H9 (cell line): Measurements from ENCODE around the gene MRFAP1. TPM values are rescaled to one million over a fixed set of nuclear protein-coding genes. Genes with fewer than 3 reads are reported as not detected.

Source experiments
- DNase-seq: peaks from one replicate; pipeline ENCODE4 v3.0.0-alpha.2; 2017
- H2AFZ ChIP-seq: one replicate; pipeline ENCODE4 v1.6.1; 2013; ENCODE audit warnings: mild to moderate bottlenecking, low read length, control low read depth, moderate library complexity
- H2AK5ac ChIP-seq: 2 replicates; pipeline ENCODE4 v1.6.1; 2013; ENCODE audit warnings: low read length, control low read depth, mixed read lengths; ENCODE audit not compliant: insufficient read length
- H2BK120ac ChIP-seq: one replicate; pipeline ENCODE4 v1.6.1; 2013; ENCODE audit warnings: low read depth, mild to moderate bottlenecking, low read length, control low read depth, inconsistent platforms; ENCODE audit not compliant: poor library complexity, severe bottlenecking
- H2BK12ac ChIP-seq: 2 replicates; pipeline ENCODE4 v1.6.1; 2013; ENCODE audit warnings: low read length, control low read depth, mixed read lengths, low read depth; ENCODE audit not compliant: insufficient read length
- H2BK15ac ChIP-seq: 2 replicates; pipeline ENCODE4 v1.6.1; 2013; ENCODE audit warnings: low read depth, low read length, control low read depth
- H2BK20ac ChIP-seq: one replicate; pipeline ENCODE4 v1.6.1; 2013; ENCODE audit warnings: low read depth, mild to moderate bottlenecking, low read length, control low read depth, inconsistent platforms; ENCODE audit not compliant: poor library complexity, severe bottlenecking
- H2BK5ac ChIP-seq: 2 replicates; pipeline ENCODE4 v1.6.1; 2013; ENCODE audit warnings: low read length, control low read depth, mixed read lengths; ENCODE audit not compliant: insufficient read length
- H3K14ac ChIP-seq: 2 replicates; pipeline ENCODE4 v1.6.1; 2013; ENCODE audit warnings: low read length, control low read depth; ENCODE audit not compliant: insufficient read depth
- H3K18ac ChIP-seq: 2 replicates; pipeline ENCODE4 v1.6.1; 2013; ENCODE audit warnings: low read depth, mild to moderate bottlenecking, mixed read lengths, low read length, control low read depth; ENCODE audit not compliant: insufficient read length
- H3K23ac ChIP-seq: 2 replicates; pipeline ENCODE4 v1.6.1; 2013; ENCODE audit warnings: low read length, control low read depth, mixed read lengths, low read depth; ENCODE audit not compliant: insufficient read length
- H3K23me2 ChIP-seq: 2 replicates; pipeline ENCODE4 v1.6.1; 2013; ENCODE audit warnings: low read depth, mild to moderate bottlenecking, mixed read lengths, low read length, control low read depth; ENCODE audit not compliant: insufficient read length, poor library complexity, severe bottlenecking
- H3K27ac ChIP-seq: 2 replicates; pipeline ENCODE4 v1.5.1; 2013; ENCODE audit warnings: low read length, control low read depth, mixed read lengths, low read depth; ENCODE audit not compliant: insufficient read length
- H3K27me3 ChIP-seq: 2 replicates; pipeline ENCODE4 v1.6.1; 2013; ENCODE audit warnings: low read length, control low read depth, inconsistent platforms; ENCODE audit not compliant: insufficient read depth
- H3K4ac ChIP-seq: 2 replicates; pipeline ENCODE4 v1.6.1; 2013; ENCODE audit warnings: low read depth, mild to moderate bottlenecking, control low read depth, inconsistent platforms, low read length, moderate library complexity
- H3K4me1 ChIP-seq: 2 replicates; pipeline ENCODE4 v1.6.1; 2013; ENCODE audit warnings: low read length, control low read depth, inconsistent platforms; ENCODE audit not compliant: insufficient read depth
- H3K4me2 ChIP-seq: 2 replicates; pipeline ENCODE4 v1.6.1; 2013; ENCODE audit warnings: low read length, control low read depth, mixed read lengths; ENCODE audit not compliant: insufficient read length, insufficient read depth
- H3K56ac ChIP-seq: 2 replicates; pipeline ENCODE4 v1.6.1; 2013; ENCODE audit warnings: low read depth, mild to moderate bottlenecking, mixed read lengths, low read length, control low read depth; ENCODE audit not compliant: insufficient read length
- H3K79me1 ChIP-seq: 2 replicates; pipeline ENCODE4 v1.6.1; 2013; ENCODE audit warnings: low read depth, mild to moderate bottlenecking, moderate library complexity, low read length, control low read depth, inconsistent platforms; ENCODE audit not compliant: insufficient read depth, poor library complexity, severe bottlenecking
- H3K79me2 ChIP-seq: 2 replicates; pipeline ENCODE4 v1.6.1; 2013; ENCODE audit warnings: low read length, control low read depth, inconsistent platforms; ENCODE audit not compliant: insufficient read depth
- H3K9ac ChIP-seq: 2 replicates; pipeline ENCODE4 v1.6.1; 2013; ENCODE audit warnings: low read length, control low read depth, mixed read lengths; ENCODE audit not compliant: insufficient read length; ENCODE audit errors: extremely low read depth
- H3K9me3 ChIP-seq: one replicate; pipeline ENCODE4 v1.6.1; 2013; ENCODE audit warnings: low read depth, low read length, inconsistent platforms; ENCODE audit not compliant: control insufficient read depth
- H3T11ph ChIP-seq: one replicate; pipeline ENCODE4 v1.6.1; 2013; ENCODE audit warnings: mild to moderate bottlenecking, low read length, control low read depth, inconsistent platforms
- H4K20me1 ChIP-seq: one replicate; pipeline ENCODE4 v1.6.1; 2013; ENCODE audit not compliant: control insufficient read depth, insufficient read length, insufficient read depth
- H4K5ac ChIP-seq: 2 replicates; pipeline ENCODE4 v1.6.1; 2013; ENCODE audit warnings: low read depth, mild to moderate bottlenecking, mixed read lengths, low read length, control low read depth; ENCODE audit not compliant: insufficient read length
- H4K8ac ChIP-seq: replicated peaks from 2 replicates; pipeline ENCODE4 v1.6.1; 2013; ENCODE audit warnings: low read length, control low read depth, mixed read lengths, low read depth; ENCODE audit not compliant: insufficient read length
- H4K91ac ChIP-seq: 2 replicates; pipeline ENCODE4 v1.6.1; 2013; ENCODE audit warnings: low read depth, mild to moderate bottlenecking, moderate library complexity, mixed read lengths, low read length, control low read depth; ENCODE audit not compliant: insufficient read length
- H3K27ac Mint-ChIP-seq, 3 experiments: 2 replicates in 2 of 3; 3 replicates in 1 of 3; pipeline ENCODE4 v1.8.0; 2020 to 2021; ENCODE audit warnings: mixed read lengths in 3 of 3, mild to moderate bottlenecking in 1 of 3, moderate library complexity in 1 of 3
- H3K27me3 Mint-ChIP-seq: 2 replicates; pipeline ENCODE4 v1.8.0; 2021; ENCODE audit warnings: low read depth, mild to moderate bottlenecking, moderate library complexity, mixed read lengths
- H3K36me3 Mint-ChIP-seq, 3 experiments: 2 replicates in 2 of 3; 3 replicates in 1 of 3; pipeline ENCODE4 v1.8.0; 2020 to 2021; ENCODE audit warnings: low read depth in 3 of 3, mixed read lengths in 3 of 3; ENCODE audit not compliant: insufficient read depth in 1 of 3
- H3K4me1 Mint-ChIP-seq, 2 experiments: 2 replicates each; pipeline ENCODE4 v1.8.0; 2020; ENCODE audit warnings: mixed read lengths in 2 of 2
- H3K4me3 Mint-ChIP-seq, 2 experiments: 2 replicates in 1 of 2; 3 replicates in 1 of 2; pipeline ENCODE4 v1.8.0; 2020 to 2021; ENCODE audit warnings: mild to moderate bottlenecking in 2 of 2, mixed read lengths in 2 of 2, moderate library complexity in 1 of 2
- H3K9me3 Mint-ChIP-seq, 2 experiments: 2 replicates in 1 of 2; 3 replicates in 1 of 2; pipeline ENCODE4 v1.8.0; 2020; ENCODE audit warnings: mild to moderate bottlenecking in 2 of 2, mixed read lengths in 2 of 2, moderate library complexity in 1 of 2
- CTCF ChIP-seq: fragments of 200-600 bp; sonication (generic); conservative IDR thresholded peaks from 3 replicates; pipeline ENCODE4 v1.8.0; 2021; ENCODE audit warnings: antibody characterized with exemption, mild to moderate bottlenecking
- WGBS: extraction: QIAGEN DNeasy Blood & Tissue Kit; methylation state at CpG from one replicate; pipeline ENCODE4 v1.1.7; 2013; ENCODE audit warnings: missing lambda C conversion rate, low lambda C conversion rate, mixed read lengths; ENCODE audit not compliant: insufficient read length; ENCODE audit errors: extremely low coverage; 5-methylcytosine and 5-hydroxymethylcytosine counted together
- total RNA-seq: library from RNA; stranded (reverse); gene quantifications from 2 replicates; pipeline ENCODE4 v1.2.1, GENCODE V29; 2021

Gene MRFAP1
- total RNA-seq, 1 experiment from 2014 or later, result 328 TPM

- TF ChIP-seq CTCF, result no peak
- Histone ChIP-seq H3K56ac (no peak overlapping the region), H4K20me1 (no peaks in the 10 kb centered on the region), H3K79me2 (no peaks in the 10 kb centered on the region), H3K4ac (no peak overlapping the region), H3K23ac (no peak overlapping the region), H3K23me2 (no peaks in the 10 kb centered on the region), H2AK5ac (no peak overlapping the region), H3K9ac (no peak overlapping the region), H3K27me3 (no peaks in the 10 kb centered on the region), H2BK120ac (no peak overlapping the region), H2BK15ac (no peak overlapping the region), H3K27ac (no peak overlapping the region), H4K8ac (no peak overlapping the region), H3K4me2 (no peak overlapping the region), H2BK12ac (no peak overlapping the region), H2BK20ac (no peak overlapping the region), H4K91ac (no peak overlapping the region), H4K5ac (no peak overlapping the region), H3K4me1 (no peaks in the 10 kb centered on the region), H2BK5ac (no peak overlapping the region), H2AFZ (no peak overlapping the region), H3K18ac (no peak overlapping the region), H3K79me1 (no peaks in the 10 kb centered on the region), H3K14ac (no peak overlapping the region), H3T11ph (no peak overlapping the region), H3K9me3 (no peaks in the 10 kb centered on the region)
- H3K27ac Mint-ChIP-seq, result no peak overlapping the region
- H3K9me3 Mint-ChIP-seq, result no peaks in the 10 kb centered on the region
- peaks cover 5 to 9% (median 8%) of the 10 kb centered on the region in 3 experiments; a peak in 6 of 7 replicates for H3K36me3 Mint-ChIP-seq
- H3K4me3 Mint-ChIP-seq, result peak overlapping the region in 1 of 2 experiments; percentile 15; a peak in 1 of 5 replicates
- peaks cover 4% of the 10 kb centered on the region; the same call in 1 of the 2 replicates for H3K27me3 Mint-ChIP-seq
- peaks cover 10% of the 10 kb centered on the region in 2 experiments for H3K4me1 Mint-ChIP-seq
- no CpG with 5 or more reads among the region's 5 CpGs for WGBS
- DNase-seq, result no peak
Observed at GRCh38 chr4:6647169-6647568, 6.7 kb downstream of the MRFAP1 start.
